Hippocampal formation (tissue), 2 donors: ENCODE measurements around the gene LMNTD1.
"Not testable (repeated sequence)": the region's sequence is repeated elsewhere in the genome, so short reads cannot be mapped to it uniquely, and the experiment has no call there.

Experiments used
- DNase-seq, 2 donors: peaks; one replicate each; lab custom pipeline; 2025; lab: John Stamatoyannopoulos, UW

The LMNTD1 gene

GRCh38 chr12:25433024-25433423, 120.1 kb downstream of the LMNTD1 start:
- no peak for DNase-seq

GRCh38 chr12:25427337-25428249, 125.5 kb downstream of the LMNTD1 start:
- DNase-seq = no peak

- not testable (repeated sequence) for DNase-seq
Observed at GRCh38 chr12:25426821-25427220, 126.3 kb downstream of the LMNTD1 start.
